ENCODE data around the gene AGXT2.

The AGXT2 gene

GRCh38 chr5:35047785-35048404, at the start of gene AGXT2:
AGXT2 (minus strand) TSS chr5:35047949; CDS start chr5:35047892, 57 bp downstream.
- no peak for DNase-seq

- no peak for DNase-seq
Observed at GRCh38 chr5:35096932-35097331, 49.2 kb upstream of the AGXT2 start.

GRCh38 chr5:35096216-35096615, 48.5 kb upstream of the AGXT2 start:
- no peak for DNase-seq

GRCh38 chr5:35095366-35095765, 47.6 kb upstream of the AGXT2 start:
- DNase-seq = no peak

- DNase-seq = no peak
Observed at GRCh38 chr5:35094948-35095347, 47.2 kb upstream of the AGXT2 start.

- DNase-seq = no peak
Observed at GRCh38 chr5:35092703-35093102, 45.0 kb upstream of the AGXT2 start.

GRCh38 chr5:35091704-35092103, 44.0 kb upstream of the AGXT2 start:
- DNase-seq = no peak

GRCh38 chr5:35089334-35090314, 41.9 kb upstream of the AGXT2 start:
- peak; percentile 76 for DNase-seq

GRCh38 chr5:35087991-35088390, 40.2 kb upstream of the AGXT2 start:
- no peak for DNase-seq

- DNase-seq = no peak
Observed at GRCh38 chr5:35083150-35083549, 35.4 kb upstream of the AGXT2 start.

GRCh38 chr5:35082530-35082929, 34.8 kb upstream of the AGXT2 start:
- no peak for DNase-seq

- no peak for DNase-seq
Observed at GRCh38 chr5:35081134-35081533, 33.4 kb upstream of the AGXT2 start.

GRCh38 chr5:35073160-35073559, 25.4 kb upstream of the AGXT2 start:
- DNase-seq = no peak

GRCh38 chr5:35069188-35069587, 21.4 kb upstream of the AGXT2 start:
- DNase-seq = no peak

GRCh38 chr5:35067985-35068384, 20.2 kb upstream of the AGXT2 start:
- DNase-seq = peak; percentile 1

GRCh38 chr5:35066260-35066795, 18.6 kb upstream of the AGXT2 start:
- DNase-seq = no peak

- no peak for DNase-seq
Observed at GRCh38 chr5:35063414-35063813, 15.7 kb upstream of the AGXT2 start.

GRCh38 chr5:35061211-35061770, 13.5 kb upstream of the AGXT2 start:
- DNase-seq = no peak

GRCh38 chr5:35060236-35060635, 12.5 kb upstream of the AGXT2 start:
- no peak for DNase-seq

GRCh38 chr5:35059251-35059650, 11.5 kb upstream of the AGXT2 start:
- DNase-seq = no peak

GRCh38 chr5:35058374-35058788, 10.6 kb upstream of the AGXT2 start:
- no peak for DNase-seq

- no peak for DNase-seq
Observed at GRCh38 chr5:35056686-35057085, 8.9 kb upstream of the AGXT2 start.

- DNase-seq = no peak
Observed at GRCh38 chr5:35052838-35053237, 5.1 kb upstream of the AGXT2 start.

All from DMS53 (cell line).